NB4 (cell line): Measurements from ENCODE around the gene MAP3K20.
"Not testable (repeated sequence)": the region's sequence is repeated elsewhere in the genome, so short reads cannot be mapped to it uniquely, and the experiment has no call there.

ENCODE experiments used
- DNase-seq: peaks from one replicate; pipeline ENCODE4 v3.0.0; 2010; ENCODE audit warnings: low read depth
- H3K4me3 ChIP-seq: one replicate; pipeline ENCODE4 v1.5.1; 2011; ENCODE audit warnings: mild to moderate bottlenecking, low read depth, low read length, moderate library complexity
- CTCF ChIP-seq: IDR thresholded peaks from one replicate; pipeline ENCODE4 v1.5.1; 2012; ENCODE audit warnings: low read depth, low read length
- MAX ChIP-seq: IDR thresholded peaks from 2 replicates; pipeline ENCODE4 v1.6.1; 2011; ENCODE audit warnings: low read depth, low read length
- MYC ChIP-seq: IDR thresholded peaks from 2 replicates; pipeline ENCODE4 v1.6.1; 2011; ENCODE audit warnings: low read depth, low read length
- POLR2A ChIP-seq: IDR thresholded peaks from 2 replicates; pipeline ENCODE4 v1.6.1; 2011; ENCODE audit warnings: mild to moderate bottlenecking; ENCODE audit not compliant: insufficient read length; ENCODE audit errors: extremely low read depth

Gene MAP3K20

GRCh38 chr2:173291412-173291811 is 215.8 kb downstream of the MAP3K20 start:
- H3K4me3 ChIP-seq = no peak overlapping the region
- no peak for DNase-seq
- TF ChIP-seq CTCF (no peak), MAX (no peak), MYC (no peak), POLR2A (no peak)

GRCh38 chr2:173296235-173296634 is 220.6 kb downstream of the MAP3K20 start:
- H3K4me3 ChIP-seq = no peak overlapping the region
- TF ChIP-seq CTCF (no peak), MAX (no peak)
- no peak for DNase-seq

GRCh38 chr2:173298536-173299097 is 223.0 kb downstream of the MAP3K20 start:
- peak; percentile 23 for DNase-seq
- H3K4me3 ChIP-seq = no peak overlapping the region
- TF ChIP-seq POLR2A (no peak), MYC (no peak), MAX (no peak), CTCF (no peak)

- peak; percentile 17 for DNase-seq
- TF ChIP-seq POLR2A = no peak
- no peak for TF ChIP-seq MYC
- no peak for TF ChIP-seq CTCF
- no peak for TF ChIP-seq MAX
- H3K4me3 ChIP-seq = no peak overlapping the region
Observed at GRCh38 chr2:173299764-173300163, 224.1 kb downstream of the MAP3K20 start.

GRCh38 chr2:173300458-173300857 is 224.8 kb downstream of the MAP3K20 start:
- no peak overlapping the region for H3K4me3 ChIP-seq
- TF ChIP-seq POLR2A (no peak), MAX (no peak), MYC (no peak), CTCF (no peak)
- DNase-seq = no peak

- H3K4me3 ChIP-seq, DNase-seq: not testable (repeated sequence)
Observed at GRCh38 chr2:173301549-173301948, 225.9 kb downstream of the MAP3K20 start.
